Hair follicle dermal papilla cell (primary cell): ENCODE measurements around the gene C2orf80. TPM values are rescaled to one million over a fixed set of nuclear protein-coding genes. Genes with fewer than 3 reads are reported as not detected.

ENCODE experiments used
- total RNA-seq: library from RNA; depleted of rRNA; stranded (reverse); fragments of >200 nt; gene quantifications from 2 replicates; pipeline ENCODE4 v1.2.3, GENCODE V29; 2012

Gene C2orf80
- not detected in 2 replicates for total RNA-seq

GRCh38 chr2:208189810-208190503, at the start of gene C2orf80:
Gene C2orf80, minus strand, starts transcription at chr2:208190030. Its CDS starts 3,044 bp downstream, at chr2:208186986.

GRCh38 chr2:208163489-208163888, 26.3 kb downstream of the C2orf80 start, which contains the start of gene CRYGA:
Gene CRYGA, minus strand, starts transcription at chr2:208163589. Its CDS starts 33 bp downstream, at chr2:208163556.

GRCh38 chr2:208146006-208146405, 43.8 kb downstream of the C2orf80 start, which contains the start of gene CRYGB:
Gene CRYGB, minus strand, starts transcription at chr2:208146158. Its CDS starts 38 bp downstream, at chr2:208146120.

GRCh38 chr2:208129744-208130711, 59.8 kb downstream of the C2orf80 start, which contains the start of gene CRYGC:
Gene CRYGC, minus strand, starts transcription at chr2:208129828. Its CDS starts 36 bp downstream, at chr2:208129792.

GRCh38 chr2:208124013-208124715, 65.7 kb downstream of the C2orf80 start, which contains the start of gene CRYGD:
Gene CRYGD, minus strand, starts transcription at chr2:208124524. Its CDS starts 51 bp downstream, at chr2:208124473.

Other genes with a start within 250 kb of the C2orf80 start
- 20.4 and 26.4 TPM in 2 replicates for gene PLEKHM3, start 164.5 kb downstream of the C2orf80 start, total RNA-seq
- gene CRYGD, start 65.5 kb downstream of the C2orf80 start, total RNA-seq, result not detected in 2 replicates
- not detected in 2 replicates for gene CRYGC, start 60.2 kb downstream of the C2orf80 start, total RNA-seq
- not detected in 2 replicates for gene CRYGB, start 43.9 kb downstream of the C2orf80 start, total RNA-seq
- gene CRYGA, start 26.4 kb downstream of the C2orf80 start, total RNA-seq, result not detected in 2 replicates
- gene IDH1, start 65.0 kb upstream of the C2orf80 start, total RNA-seq, result 151 and 162 TPM in 2 replicates
- gene PIKFYVE, start 76.2 kb upstream of the C2orf80 start, total RNA-seq, result 42.3 and 53.7 TPM in 2 replicates
- gene PTH2R, start 216.8 kb upstream of the C2orf80 start, total RNA-seq, result 0.16 TPM in 1 of 2 replicates, not detected in the other